PC-3 (cell line): ENCODE measurements around the gene ABLIM2.

Experiments
- EZH2 ChIP-seq: fragments of 300-600 bp; sonication (generic); IDR thresholded peaks from one replicate; pipeline ENCODE4 v1.6.1; 2017; ENCODE audit warnings: antibody characterized with exemption, mild to moderate bottlenecking, low read length; ENCODE audit not compliant: unreplicated experiment
- EZH2phosphoT487 ChIP-seq: fragments of 300-600 bp; sonication (generic); IDR thresholded peaks from 2 replicates; pipeline ENCODE4 v1.6.1; 2018; ENCODE audit warnings: mild to moderate bottlenecking, antibody characterized with exemption, low read length, borderline replicate concordance
- TF ChIP-seq, protein P1 (sequence below): fragments of 300-600 bp; sonication (generic); conservative IDR thresholded peaks from 2 replicates; pipeline ENCODE4 v1.5.1; 2017; ENCODE audit warnings: antibody characterized with exemption, low read depth, mild to moderate bottlenecking, low read length

DNA sequence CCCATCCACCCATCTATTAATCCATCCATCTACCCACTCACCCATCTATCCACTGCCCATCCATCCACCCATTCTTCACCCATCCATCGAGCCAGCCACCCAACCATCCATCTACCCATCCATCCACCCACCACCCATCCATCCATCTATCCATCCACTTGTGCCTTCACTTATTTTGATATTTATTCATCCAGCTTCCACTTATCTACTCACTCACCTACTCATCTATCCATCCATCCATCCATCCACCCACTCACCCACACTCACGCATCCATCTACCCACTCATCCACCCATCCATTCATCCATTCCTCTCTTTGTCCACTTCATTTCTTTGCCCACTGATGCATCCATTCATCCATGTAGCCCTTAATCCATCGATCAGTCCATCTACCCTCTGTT is 146.1 kb downstream of the ABLIM2 start:
- TF ChIP-seq EZH2phosphoT487, result no peak
- TF ChIP-seq, protein P1, sequence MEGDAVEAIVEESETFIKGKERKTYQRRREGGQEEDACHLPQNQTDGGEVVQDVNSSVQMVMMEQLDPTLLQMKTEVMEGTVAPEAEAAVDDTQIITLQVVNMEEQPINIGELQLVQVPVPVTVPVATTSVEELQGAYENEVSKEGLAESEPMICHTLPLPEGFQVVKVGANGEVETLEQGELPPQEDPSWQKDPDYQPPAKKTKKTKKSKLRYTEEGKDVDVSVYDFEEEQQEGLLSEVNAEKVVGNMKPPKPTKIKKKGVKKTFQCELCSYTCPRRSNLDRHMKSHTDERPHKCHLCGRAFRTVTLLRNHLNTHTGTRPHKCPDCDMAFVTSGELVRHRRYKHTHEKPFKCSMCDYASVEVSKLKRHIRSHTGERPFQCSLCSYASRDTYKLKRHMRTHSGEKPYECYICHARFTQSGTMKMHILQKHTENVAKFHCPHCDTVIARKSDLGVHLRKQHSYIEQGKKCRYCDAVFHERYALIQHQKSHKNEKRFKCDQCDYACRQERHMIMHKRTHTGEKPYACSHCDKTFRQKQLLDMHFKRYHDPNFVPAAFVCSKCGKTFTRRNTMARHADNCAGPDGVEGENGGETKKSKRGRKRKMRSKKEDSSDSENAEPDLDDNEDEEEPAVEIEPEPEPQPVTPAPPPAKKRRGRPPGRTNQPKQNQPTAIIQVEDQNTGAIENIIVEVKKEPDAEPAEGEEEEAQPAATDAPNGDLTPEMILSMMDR, result no peak
- TF ChIP-seq EZH2, result no peak
